ENCODE measurements around the gene NFAM1. TPM values are rescaled to one million over a fixed set of nuclear protein-coding genes. Genes with fewer than 3 reads are reported as not detected.

The NFAM1 gene
- total and polyA plus RNA-seq, 7 donors, result 1.2 to 3.1 (median 2.3) TPM

DNA sequence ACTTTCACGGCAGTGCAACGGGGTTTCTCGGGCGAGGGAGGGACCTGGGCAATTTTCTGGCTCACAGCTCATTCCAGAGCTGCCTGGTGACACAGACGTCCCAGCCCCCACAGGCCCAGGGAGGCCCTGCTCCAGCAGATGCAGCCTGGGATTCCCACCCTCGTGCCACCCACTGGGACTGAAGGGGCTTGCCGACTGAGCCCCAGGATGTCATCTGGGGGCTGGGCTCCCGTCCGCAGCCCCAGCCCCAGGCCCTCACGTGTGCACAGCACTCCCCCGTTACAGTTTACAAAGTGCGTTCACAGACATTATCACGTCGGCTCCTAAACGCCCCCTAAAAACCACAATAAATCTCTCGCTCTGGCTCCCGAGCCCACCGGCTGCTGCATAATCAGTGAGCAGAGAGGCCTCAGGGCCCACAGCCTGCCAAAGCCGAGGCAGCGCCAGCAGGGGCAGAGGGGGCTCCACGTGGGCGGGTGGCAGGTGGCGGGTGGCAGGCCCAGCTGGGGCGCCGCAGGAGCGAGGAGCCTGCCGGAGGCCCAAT, 84.8 kb downstream of the NFAM1 start:
- no peak for DNase-seq
- no peak overlapping the region for H3K4me3 ChIP-seq
- 71 to 81% methylated on average over 27 of the region's 27 CpGs for WGBS, 2 donors
- H3K4me1 ChIP-seq, result peaks cover 0 to 22% (median 20%) of the 10 kb centered on the region in 4 donors
- no peaks in the 10 kb centered on the region for H3K36me3 ChIP-seq
- H3K27ac ChIP-seq, result no peak overlapping the region
- intact Hi-C loops (cut with DNase I), result no loop called here
- no peaks in the 10 kb centered on the region for H3K27me3 ChIP-seq
- no peaks in the 10 kb centered on the region for H3K9me3 ChIP-seq
- TF ChIP-seq, protein P1, sequence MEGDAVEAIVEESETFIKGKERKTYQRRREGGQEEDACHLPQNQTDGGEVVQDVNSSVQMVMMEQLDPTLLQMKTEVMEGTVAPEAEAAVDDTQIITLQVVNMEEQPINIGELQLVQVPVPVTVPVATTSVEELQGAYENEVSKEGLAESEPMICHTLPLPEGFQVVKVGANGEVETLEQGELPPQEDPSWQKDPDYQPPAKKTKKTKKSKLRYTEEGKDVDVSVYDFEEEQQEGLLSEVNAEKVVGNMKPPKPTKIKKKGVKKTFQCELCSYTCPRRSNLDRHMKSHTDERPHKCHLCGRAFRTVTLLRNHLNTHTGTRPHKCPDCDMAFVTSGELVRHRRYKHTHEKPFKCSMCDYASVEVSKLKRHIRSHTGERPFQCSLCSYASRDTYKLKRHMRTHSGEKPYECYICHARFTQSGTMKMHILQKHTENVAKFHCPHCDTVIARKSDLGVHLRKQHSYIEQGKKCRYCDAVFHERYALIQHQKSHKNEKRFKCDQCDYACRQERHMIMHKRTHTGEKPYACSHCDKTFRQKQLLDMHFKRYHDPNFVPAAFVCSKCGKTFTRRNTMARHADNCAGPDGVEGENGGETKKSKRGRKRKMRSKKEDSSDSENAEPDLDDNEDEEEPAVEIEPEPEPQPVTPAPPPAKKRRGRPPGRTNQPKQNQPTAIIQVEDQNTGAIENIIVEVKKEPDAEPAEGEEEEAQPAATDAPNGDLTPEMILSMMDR (IDR thresholded peaks at IDR 0.05), result no peak
- TF ChIP-seq POLR2AphosphoS5 (IDR thresholded peaks at IDR 0.05) (no peak), POLR2A (IDR thresholded peaks at IDR 0.05) (no peak), EP300 (IDR thresholded peaks at IDR 0.05) (no peak)

DNA sequence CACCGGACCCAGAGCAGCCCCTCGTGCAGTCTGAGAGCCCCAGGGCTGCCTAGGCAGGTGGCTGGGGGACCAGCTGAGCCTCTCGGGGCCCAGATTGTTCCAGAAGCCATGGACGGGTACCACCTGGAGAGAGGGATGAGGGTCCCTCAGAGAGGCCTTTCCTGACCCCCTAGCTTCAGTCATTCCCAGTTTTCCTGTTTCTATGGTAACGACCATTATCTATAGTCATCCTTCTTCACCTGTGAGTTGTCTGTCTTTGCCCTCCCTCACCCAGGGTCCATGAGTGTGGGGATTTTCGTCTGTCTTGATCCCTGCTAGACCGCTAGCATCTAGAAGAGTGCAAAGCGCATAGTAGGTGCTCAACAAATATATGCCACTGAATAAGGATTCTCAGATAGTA, 85.5 kb downstream of the NFAM1 start:
- no peaks in the 10 kb centered on the region for H3K9me3 ChIP-seq
- 84 to 85% methylated on average over 8 of the region's 8 CpGs for WGBS, 2 donors
- H3K4me3 ChIP-seq, result no peak overlapping the region
- H3K36me3 ChIP-seq, result no peaks in the 10 kb centered on the region
- TF ChIP-seq POLR2A (IDR thresholded peaks at IDR 0.05) (no peak), POLR2AphosphoS5 (IDR thresholded peaks at IDR 0.05) (no peak), EP300 (IDR thresholded peaks at IDR 0.05) (no peak)
- TF ChIP-seq, protein P1 (IDR thresholded peaks at IDR 0.05), result no peak
- no peak for DNase-seq
- no peaks in the 10 kb centered on the region for H3K27me3 ChIP-seq
- intact Hi-C loops (cut with DNase I), result no loop called here
- peaks cover 0 to 26% (median 24%) of the 10 kb centered on the region in 4 donors for H3K4me1 ChIP-seq
- H3K27ac ChIP-seq, result no peak overlapping the region

DNA sequence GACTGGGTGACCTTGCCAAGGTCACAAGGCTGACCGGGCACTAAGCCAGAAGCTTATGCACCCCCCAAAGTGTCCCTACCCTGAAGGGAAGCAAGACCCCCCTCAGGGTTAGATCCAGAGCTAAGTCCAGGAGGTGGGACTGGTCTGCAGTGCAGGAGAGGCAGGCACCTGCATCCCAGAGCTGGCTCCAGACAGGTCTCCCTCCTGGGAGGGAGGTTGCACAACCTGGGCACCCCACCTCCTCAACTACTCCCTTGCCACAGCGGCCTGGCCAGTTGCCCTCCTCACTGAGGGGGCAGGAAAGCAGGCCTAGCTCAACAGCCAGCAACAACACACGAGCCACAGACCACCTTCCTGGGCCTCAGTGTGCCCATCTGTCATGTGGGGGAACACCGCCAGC, 86.7 kb downstream of the NFAM1 start:
- peaks cover 0 to 39% (median 36%) of the 10 kb centered on the region in 4 donors for H3K4me1 ChIP-seq
- no peaks in the 10 kb centered on the region for H3K9me3 ChIP-seq
- H3K36me3 ChIP-seq, result no peaks in the 10 kb centered on the region
- TF ChIP-seq, protein P1 (IDR thresholded peaks at IDR 0.05), result no peak
- H3K4me3 ChIP-seq, result no peak overlapping the region
- 80 to 88% methylated on average over 4 of the region's 4 CpGs for WGBS, 2 donors
- no peak for DNase-seq
- H3K27ac ChIP-seq, result peak overlapping the region in 3 of 4 donors; percentile 87 to 93 (median 89)
- no peaks in the 10 kb centered on the region for H3K27me3 ChIP-seq
- intact Hi-C loops (cut with DNase I), result no loop called here

DNA sequence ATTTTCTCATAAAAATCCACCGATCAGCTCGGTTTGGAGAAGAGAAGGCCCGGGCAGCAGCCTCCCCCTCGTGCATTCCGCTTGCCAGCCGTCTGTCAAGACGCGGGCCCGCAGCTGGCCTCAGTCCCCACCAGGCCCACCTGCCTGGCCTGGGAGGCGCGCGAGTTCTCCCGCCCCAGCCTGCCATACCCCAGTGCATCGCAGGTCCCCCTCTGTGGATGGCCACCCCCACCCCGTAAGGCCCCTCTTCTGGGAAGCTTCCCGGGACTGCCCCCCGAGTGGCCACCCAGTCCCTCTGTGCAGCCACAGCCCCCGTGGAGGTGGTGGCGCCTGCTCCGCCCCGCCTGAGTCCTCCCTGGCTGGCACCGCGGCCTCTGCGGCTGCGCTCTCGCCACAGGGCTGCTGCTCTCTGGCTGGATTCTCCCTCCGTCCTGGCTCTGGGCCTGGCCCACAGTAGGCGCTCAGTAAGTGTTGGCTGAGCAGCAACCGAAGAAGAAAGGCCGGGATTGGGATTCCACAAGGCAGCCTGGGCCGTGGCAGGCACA, 87.8 kb downstream of the NFAM1 start:
- H3K4me3 ChIP-seq, result peak overlapping the region; percentile 25 to 55 (median 50)
- WGBS, 2 donors, result 67 to 70% methylated on average over 31 of the region's 31 CpGs
- no peaks in the 10 kb centered on the region for H3K27me3 ChIP-seq
- peak; percentile 89 for DNase-seq
- peak in 3 of 4 donors; percentile 13 to 55 (median 43) for TF ChIP-seq POLR2AphosphoS5 (IDR thresholded peaks at IDR 0.05)
- TF ChIP-seq, protein P1 (IDR thresholded peaks at IDR 0.05), result no peak
- no peak for TF ChIP-seq POLR2A (IDR thresholded peaks at IDR 0.05)
- no peaks in the 10 kb centered on the region for H3K36me3 ChIP-seq
- intact Hi-C loops (cut with DNase I), result loop anchor here (1.0 kb wide), 1 partner anchor 24 kb away; no protein-coding TSS in a partner anchor
- H3K9me3 ChIP-seq, result no peaks in the 10 kb centered on the region
- H3K4me1 ChIP-seq, result peaks cover 0 to 40% (median 37%) of the 10 kb centered on the region in 4 donors
- H3K27ac ChIP-seq, result peak overlapping the region; percentile 83 to 93 (median 88)

All from sigmoid colon (tissue), 7 donors.